ENCODE data around the gene PDE3A.

- TF ChIP-seq TAF1 (IDR thresholded peaks at IDR 0.05; ENCODE audit: borderline replicate concordance, low read depth, low read length) (no peak), MEF2A (IDR thresholded peaks at IDR 0.05; ENCODE audit: borderline replicate concordance, low read depth) (no peak), POLR2AphosphoS5 (IDR thresholded peaks at IDR 0.05; ENCODE audit: low read depth, low read length) (no peak)
- TF ChIP-seq, protein P1, sequence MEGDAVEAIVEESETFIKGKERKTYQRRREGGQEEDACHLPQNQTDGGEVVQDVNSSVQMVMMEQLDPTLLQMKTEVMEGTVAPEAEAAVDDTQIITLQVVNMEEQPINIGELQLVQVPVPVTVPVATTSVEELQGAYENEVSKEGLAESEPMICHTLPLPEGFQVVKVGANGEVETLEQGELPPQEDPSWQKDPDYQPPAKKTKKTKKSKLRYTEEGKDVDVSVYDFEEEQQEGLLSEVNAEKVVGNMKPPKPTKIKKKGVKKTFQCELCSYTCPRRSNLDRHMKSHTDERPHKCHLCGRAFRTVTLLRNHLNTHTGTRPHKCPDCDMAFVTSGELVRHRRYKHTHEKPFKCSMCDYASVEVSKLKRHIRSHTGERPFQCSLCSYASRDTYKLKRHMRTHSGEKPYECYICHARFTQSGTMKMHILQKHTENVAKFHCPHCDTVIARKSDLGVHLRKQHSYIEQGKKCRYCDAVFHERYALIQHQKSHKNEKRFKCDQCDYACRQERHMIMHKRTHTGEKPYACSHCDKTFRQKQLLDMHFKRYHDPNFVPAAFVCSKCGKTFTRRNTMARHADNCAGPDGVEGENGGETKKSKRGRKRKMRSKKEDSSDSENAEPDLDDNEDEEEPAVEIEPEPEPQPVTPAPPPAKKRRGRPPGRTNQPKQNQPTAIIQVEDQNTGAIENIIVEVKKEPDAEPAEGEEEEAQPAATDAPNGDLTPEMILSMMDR (IDR thresholded peaks at IDR 0.05) = no peak
Measured at GRCh38 chr12:20444595-20445170, 76.3 kb downstream of the PDE3A start.

All from SK-N-SH (cell line).